HG03460 (cell line): ENCODE data around the gene MID2.
A peak's percentile ranks its signal among the peaks of the same experiment; 100 is the strongest.
"Not testable (repeated sequence)": the region's sequence is repeated elsewhere in the genome, so short reads cannot be mapped to it uniquely, and the experiment has no call there.

Experiments used
- ATAC-seq: cut with Tn5 transposase; IDR thresholded peaks from one replicate; pipeline ENCODE4 v1.9.1; 2021; ENCODE audit not compliant: unreplicated experiment

MID2 gene

DNA sequence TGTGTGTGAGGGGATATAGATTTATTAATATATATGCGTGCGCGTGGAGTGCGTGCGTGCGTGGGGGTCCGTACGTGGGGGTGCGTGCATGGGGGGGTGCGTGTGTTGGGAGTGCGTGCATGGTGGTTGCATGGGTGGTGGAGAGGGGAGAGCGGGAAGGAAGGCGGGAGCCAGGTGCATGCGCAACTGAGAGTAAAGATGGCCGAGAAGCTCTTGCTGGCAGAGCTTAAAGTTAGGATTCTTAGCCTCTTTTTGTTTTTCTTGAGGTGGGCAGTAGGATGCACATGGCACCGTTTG is 110.7 kb downstream of the MID2 start:
- no peak for ATAC-seq

DNA sequence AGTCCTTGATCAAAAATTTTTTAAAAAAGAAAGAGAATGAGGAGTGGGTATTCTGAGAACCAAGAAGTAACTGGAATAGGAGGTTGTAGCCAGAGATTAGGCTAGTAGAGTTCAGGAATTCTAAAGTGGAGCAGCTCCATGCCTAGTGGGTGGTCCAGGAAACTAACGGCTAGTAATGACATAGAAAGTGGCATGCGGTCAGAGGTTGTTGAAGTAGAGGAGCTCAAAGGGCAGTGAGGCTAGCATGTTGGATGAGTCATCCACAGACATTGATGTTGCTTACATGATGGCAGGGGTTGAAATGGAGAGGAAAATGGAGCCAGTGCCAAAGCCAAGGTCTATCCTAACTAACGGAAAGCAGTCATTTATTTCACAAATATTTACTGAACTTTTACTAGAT is 114.4 kb downstream of the MID2 start:
- ATAC-seq: no peak

GRCh38 chrX:107955337-107955736 is 129.7 kb downstream of the MID2 start:
- ATAC-seq: not testable (repeated sequence)

- ATAC-seq: peak; percentile 98
These were observed 143.0 kb downstream of the MID2 start for GRCh38 chrX:107968623-107969022.

- no peak for ATAC-seq
These were observed 144.4 kb downstream of the MID2 start for GRCh38 chrX:107970073-107970472.

GRCh38 chrX:107971636-107972035 is 146.0 kb downstream of the MID2 start:
- ATAC-seq: no peak
